Duodenal mucosa (tissue), 2 donors: ENCODE results near the gene ANXA5.

Source experiments
- H3K27ac ChIP-seq: one replicate; pipeline ENCODE4 v1.7.0; 2013; ENCODE audit warnings: low read depth, low read length
- H3K27me3 ChIP-seq, 2 donors: one replicate each; pipeline ENCODE4 v1.7.0; 2013; ENCODE audit warnings: low read length in 2 of 2, control low read depth in 1 of 2; ENCODE audit not compliant: insufficient read depth in 2 of 2, control insufficient read depth in 1 of 2
- H3K36me3 ChIP-seq, 2 donors: one replicate each; pipeline ENCODE4 v1.7.0; 2013; ENCODE audit warnings: low read length in 2 of 2, control low read depth in 1 of 2; ENCODE audit not compliant: insufficient read depth in 2 of 2, control insufficient read depth in 1 of 2
- H3K4me1 ChIP-seq, 2 donors: one replicate each; pipeline ENCODE4 v1.7.0; 2013; ENCODE audit warnings: low read length in 2 of 2, control low read depth in 1 of 2; ENCODE audit not compliant: insufficient read depth in 2 of 2, control insufficient read depth in 1 of 2
- H3K4me3 ChIP-seq, 2 donors: one replicate each; pipeline ENCODE4 v1.7.0; 2013; ENCODE audit warnings: low read length in 2 of 2, low read depth in 1 of 2
- H3K9ac ChIP-seq, 2 donors: one replicate each; pipeline ENCODE4 v1.7.0; 2013; ENCODE audit warnings: low read length in 2 of 2, low read depth in 1 of 2
- H3K9me3 ChIP-seq, 2 donors: one replicate each; pipeline ENCODE4 v1.7.0; 2013; ENCODE audit warnings: low read length in 2 of 2, control low read depth in 1 of 2; ENCODE audit not compliant: control insufficient read depth in 1 of 2

Gene ANXA5

DNA sequence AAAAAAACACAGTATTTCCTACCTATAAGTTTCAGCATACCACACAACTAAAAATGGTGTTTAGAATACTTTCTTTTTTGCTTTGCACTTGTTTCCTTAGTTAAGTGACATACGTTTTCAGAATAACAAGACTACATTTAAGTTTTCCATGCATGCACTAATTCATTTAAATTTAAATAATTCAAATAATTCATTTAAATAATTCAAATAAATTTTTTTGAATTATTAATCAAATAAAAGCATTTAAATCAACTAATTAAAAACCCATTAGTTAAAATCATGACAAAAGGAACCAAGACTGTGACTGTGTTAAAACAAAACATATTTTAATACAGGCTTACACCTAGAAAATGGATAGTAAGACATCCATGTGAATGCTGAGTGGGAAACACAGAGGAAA is 12.8 kb downstream of the ANXA5 start:
- no peak overlapping the region for H3K27ac ChIP-seq
- peaks cover 11% of the 10 kb centered on the region in 2 donors for H3K4me1 ChIP-seq
- H3K4me3 ChIP-seq = no peak overlapping the region
- H3K27me3 ChIP-seq = no peaks in the 10 kb centered on the region
- no peaks in the 10 kb centered on the region for H3K9me3 ChIP-seq
- H3K9ac ChIP-seq = no peak overlapping the region
- peaks cover 25 to 56% of the 10 kb centered on the region in 2 donors for H3K36me3 ChIP-seq

DNA sequence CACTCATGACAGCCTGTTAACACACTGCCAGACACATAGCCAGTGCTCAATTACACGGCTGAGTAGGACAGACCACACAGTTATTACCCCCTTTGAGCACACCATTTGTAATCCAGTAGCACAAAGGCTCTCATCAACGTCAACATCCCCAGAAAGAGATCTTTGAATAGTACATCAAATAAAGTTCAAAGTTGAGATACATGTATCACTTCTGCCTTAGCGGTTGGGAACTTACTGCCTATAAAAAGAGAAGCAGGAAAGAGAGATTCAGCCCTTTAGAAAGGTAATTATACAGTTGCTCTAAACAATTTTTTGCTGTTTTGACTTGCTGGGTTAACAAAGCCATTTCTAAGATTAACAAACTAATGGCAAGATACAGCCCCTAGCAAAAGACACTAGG is 16.2 kb downstream of the ANXA5 start:
- H3K9ac ChIP-seq = no peak overlapping the region
- H3K4me1 ChIP-seq = peaks cover 0 to 8% of the 10 kb centered on the region in 2 donors
- H3K4me3 ChIP-seq = no peak overlapping the region
- H3K27ac ChIP-seq = no peak overlapping the region
- peaks cover 30 to 65% of the 10 kb centered on the region in 2 donors for H3K36me3 ChIP-seq
- H3K9me3 ChIP-seq = no peaks in the 10 kb centered on the region
- no peaks in the 10 kb centered on the region for H3K27me3 ChIP-seq

DNA sequence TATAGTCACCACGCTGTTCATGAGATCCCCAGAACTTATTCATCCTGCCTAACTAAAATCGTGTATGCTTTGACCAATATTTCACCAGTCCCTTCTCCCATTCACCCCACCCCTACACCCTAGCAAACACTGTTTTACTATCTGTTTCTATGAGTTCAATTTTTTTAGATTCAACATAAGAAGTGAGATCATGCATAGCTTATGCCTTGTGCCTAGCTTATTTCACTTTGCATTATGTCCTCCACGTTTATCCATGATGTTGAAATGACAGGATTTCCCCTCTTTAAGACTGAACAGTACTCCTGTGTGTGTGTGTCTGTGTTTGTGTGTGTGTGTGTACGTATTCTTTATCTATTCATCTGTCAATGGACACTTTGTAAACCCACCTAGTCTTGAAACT is 16.8 kb downstream of the ANXA5 start:
- H3K9me3 ChIP-seq = no peaks in the 10 kb centered on the region
- no peak overlapping the region for H3K27ac ChIP-seq
- H3K36me3 ChIP-seq = peaks cover 24 to 66% of the 10 kb centered on the region in 2 donors
- no peak overlapping the region for H3K9ac ChIP-seq
- H3K27me3 ChIP-seq = no peaks in the 10 kb centered on the region
- H3K4me3 ChIP-seq = no peak overlapping the region
- H3K4me1 ChIP-seq = peaks cover 0 to 8% of the 10 kb centered on the region in 2 donors

DNA sequence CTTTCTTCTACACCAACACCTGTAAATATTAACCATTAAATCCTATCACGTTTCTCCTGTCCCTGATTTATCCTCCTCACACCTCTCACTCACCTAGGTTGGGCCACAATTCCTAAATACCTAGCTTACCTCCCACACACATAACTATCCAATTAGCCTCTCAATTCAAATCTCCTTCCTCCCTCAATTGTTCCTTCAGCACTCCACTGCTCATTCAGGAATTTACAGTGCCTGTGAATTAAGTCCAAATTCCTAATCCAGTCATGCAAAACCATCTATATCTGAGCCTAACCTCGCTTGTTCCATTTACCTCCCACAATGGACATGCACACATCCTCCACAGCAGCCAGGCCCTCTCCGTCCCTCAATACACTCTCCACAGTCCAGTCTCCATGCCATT is 17.5 kb downstream of the ANXA5 start:
- Histone ChIP-seq H3K36me3 (peaks cover 24 to 68% of the 10 kb centered on the region in 2 donors), H3K27me3 (no peaks in the 10 kb centered on the region), H3K27ac (no peak overlapping the region), H3K9me3 (no peaks in the 10 kb centered on the region), H3K9ac (no peak overlapping the region), H3K4me1 (peaks cover 0 to 8% of the 10 kb centered on the region in 2 donors), H3K4me3 (no peak overlapping the region)

DNA sequence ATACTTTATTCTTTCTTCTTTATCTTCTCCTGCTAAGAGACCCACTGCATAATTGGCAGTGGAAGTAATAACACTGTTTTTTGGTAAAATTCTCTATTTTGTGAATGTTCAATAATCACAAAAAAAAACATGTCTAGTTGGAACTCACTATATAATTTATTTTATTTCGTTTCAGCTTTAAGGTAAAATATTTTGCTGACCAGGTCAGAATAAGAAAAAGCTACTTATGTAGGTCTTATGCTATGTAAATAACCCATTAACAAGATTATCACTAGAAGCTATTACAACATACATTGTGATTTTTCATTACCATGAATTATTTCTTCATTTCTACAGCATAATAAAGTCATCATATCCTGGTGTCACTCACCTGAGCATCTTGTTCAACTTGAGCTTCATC is 19.3 kb downstream of the ANXA5 start:
- Histone ChIP-seq H3K9ac (no peak overlapping the region), H3K4me1 (peaks cover 0 to 8% of the 10 kb centered on the region in 2 donors), H3K27ac (no peak overlapping the region), H3K27me3 (no peaks in the 10 kb centered on the region), H3K4me3 (no peak overlapping the region), H3K36me3 (peaks cover 24 to 73% of the 10 kb centered on the region in 2 donors), H3K9me3 (no peaks in the 10 kb centered on the region)

DNA sequence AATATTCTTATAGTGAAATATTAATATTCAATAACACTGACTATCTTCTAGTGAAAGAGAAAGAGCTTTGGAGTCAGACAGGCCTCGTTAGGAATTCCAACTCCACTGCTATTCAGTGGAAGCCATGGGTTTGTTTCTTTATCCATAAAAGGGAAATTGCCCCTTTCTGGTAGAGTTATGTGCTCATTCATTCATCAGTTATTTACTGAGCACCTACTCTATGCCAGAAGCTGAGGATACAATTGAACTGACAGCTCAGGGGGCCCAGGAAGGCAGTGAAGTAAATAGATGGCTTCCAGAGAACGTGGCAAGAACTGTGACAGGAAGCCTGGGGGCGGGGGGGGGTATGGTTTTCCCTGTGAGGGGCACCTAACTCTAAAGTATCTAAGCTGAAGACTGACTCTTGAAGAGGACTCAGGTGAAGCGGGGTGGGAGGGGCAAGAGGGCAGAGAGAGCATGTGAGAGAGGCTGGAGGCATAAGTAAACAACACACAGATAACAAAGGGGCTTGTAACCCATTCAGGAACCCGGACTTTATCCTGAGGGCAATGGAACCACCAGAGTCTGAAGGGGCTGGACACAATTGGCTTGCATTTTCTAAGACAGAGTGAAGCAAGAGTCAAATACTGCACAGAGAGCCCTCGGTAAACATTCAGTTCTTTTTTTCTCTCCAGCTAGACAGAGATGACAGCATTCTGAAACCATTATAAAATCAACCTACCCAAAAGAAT is 20.3 kb downstream of the ANXA5 start:
- Histone ChIP-seq H3K27me3 (no peaks in the 10 kb centered on the region), H3K27ac (no peak overlapping the region), H3K4me1 (peaks cover 0 to 8% of the 10 kb centered on the region in 2 donors), H3K36me3 (peaks cover 30 to 75% of the 10 kb centered on the region in 2 donors), H3K9ac (no peak overlapping the region), H3K9me3 (no peaks in the 10 kb centered on the region), H3K4me3 (no peak overlapping the region)

DNA sequence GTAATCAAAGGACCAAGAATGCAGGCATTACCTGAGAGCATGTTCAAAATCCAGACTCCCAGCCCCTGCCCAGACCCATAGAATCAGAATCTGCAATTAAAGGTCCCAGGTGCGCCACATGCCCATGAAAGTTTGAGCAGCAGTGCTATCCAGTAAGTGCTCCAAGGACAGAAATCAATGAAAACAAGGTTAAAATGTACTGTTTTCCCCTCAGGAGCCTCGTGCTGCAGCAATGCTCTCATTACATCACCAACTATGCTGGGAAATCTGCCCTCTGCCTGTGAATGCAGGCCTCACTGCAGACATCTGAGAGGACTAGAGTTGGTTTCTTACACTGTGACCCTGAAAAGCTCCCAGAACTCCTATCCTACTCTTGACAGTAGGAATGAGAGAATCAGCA is 21.1 kb downstream of the ANXA5 start:
- no peak overlapping the region for H3K9ac ChIP-seq
- peaks cover 27 to 74% of the 10 kb centered on the region in 2 donors for H3K36me3 ChIP-seq
- peaks cover 0 to 8% of the 10 kb centered on the region in 2 donors for H3K4me1 ChIP-seq
- H3K27ac ChIP-seq = no peak overlapping the region
- no peak overlapping the region for H3K4me3 ChIP-seq
- no peaks in the 10 kb centered on the region for H3K27me3 ChIP-seq
- no peaks in the 10 kb centered on the region for H3K9me3 ChIP-seq

DNA sequence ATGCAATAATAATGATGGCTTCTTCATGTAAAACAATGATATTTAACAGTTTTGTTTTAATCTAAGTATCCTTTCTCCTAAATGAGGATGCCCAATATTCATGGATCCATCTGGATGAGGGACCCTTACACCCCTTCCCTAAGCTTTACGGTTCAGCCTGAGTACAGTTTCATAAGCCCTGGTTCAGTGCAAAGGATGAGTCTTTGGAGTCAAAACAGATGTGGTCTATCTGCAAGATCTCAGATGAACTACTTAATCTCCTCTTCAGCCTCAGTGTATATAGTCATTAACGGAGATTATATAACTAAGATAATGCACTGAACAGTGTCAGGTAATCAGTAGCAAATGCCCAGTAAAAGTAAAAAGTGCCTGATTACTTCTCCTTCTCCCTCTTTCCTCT is 22.1 kb downstream of the ANXA5 start:
- H3K36me3 ChIP-seq = peaks cover 20 to 71% of the 10 kb centered on the region in 2 donors
- H3K4me1 ChIP-seq = peaks cover 0 to 8% of the 10 kb centered on the region in 2 donors
- no peak overlapping the region for H3K4me3 ChIP-seq
- no peaks in the 10 kb centered on the region for H3K9me3 ChIP-seq
- no peaks in the 10 kb centered on the region for H3K27me3 ChIP-seq
- H3K9ac ChIP-seq = no peak overlapping the region
- no peak overlapping the region for H3K27ac ChIP-seq

DNA sequence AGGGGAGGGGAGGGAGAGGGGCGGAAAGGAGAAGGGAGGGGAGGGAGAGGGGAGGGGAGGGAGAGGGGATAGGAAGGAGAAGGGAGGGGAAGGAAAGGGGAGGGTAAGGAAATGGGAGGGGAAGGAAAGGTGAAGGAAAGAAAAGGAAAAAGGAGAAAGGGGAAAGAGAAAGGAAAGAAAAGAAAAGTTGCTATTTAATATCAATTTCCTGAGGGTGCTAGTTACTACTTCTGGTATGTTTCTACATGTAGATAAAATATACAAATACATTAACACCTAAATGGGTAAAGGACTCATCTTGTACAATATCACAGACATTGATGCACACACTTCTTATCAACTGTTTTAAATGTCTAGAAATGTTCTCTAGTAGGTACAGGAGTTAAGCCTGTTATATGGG is 22.6 kb downstream of the ANXA5 start:
- H3K9ac ChIP-seq = no peak overlapping the region
- H3K4me3 ChIP-seq = no peak overlapping the region
- no peaks in the 10 kb centered on the region for H3K27me3 ChIP-seq
- H3K27ac ChIP-seq = no peak overlapping the region
- peaks cover 24 to 71% of the 10 kb centered on the region in 2 donors for H3K36me3 ChIP-seq
- H3K9me3 ChIP-seq = no peaks in the 10 kb centered on the region
- peaks cover 0 to 8% of the 10 kb centered on the region in 2 donors for H3K4me1 ChIP-seq

DNA sequence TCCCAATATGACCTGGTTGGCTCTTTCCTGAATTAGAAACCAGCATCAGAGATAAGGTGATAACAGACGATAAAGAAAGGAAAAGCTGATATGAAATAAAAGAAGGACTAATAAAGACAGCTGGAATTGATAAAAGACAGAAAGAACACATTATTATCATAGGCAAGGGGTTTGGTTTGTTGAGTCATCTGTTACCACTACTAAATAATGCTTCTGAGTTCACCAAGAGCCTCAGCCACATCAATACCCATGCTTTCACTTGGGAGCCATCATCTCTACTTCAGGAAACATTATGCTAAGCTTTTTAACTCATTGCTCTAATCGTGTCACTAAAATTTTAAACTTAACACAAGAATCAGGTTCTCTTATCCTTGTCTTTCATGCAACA is 27.6 kb downstream of the ANXA5 start:
- Histone ChIP-seq H3K4me1 (no peaks in the 10 kb centered on the region), H3K27me3 (no peaks in the 10 kb centered on the region), H3K4me3 (no peak overlapping the region), H3K36me3 (peaks cover 24 to 59% of the 10 kb centered on the region in 2 donors), H3K9ac (no peak overlapping the region), H3K27ac (no peak overlapping the region), H3K9me3 (no peaks in the 10 kb centered on the region)
